CD14-positive monocyte (primary cell): Measurements from ENCODE around the gene GAGE12G. TPM values are rescaled to one million over a fixed set of nuclear protein-coding genes. Genes with fewer than 3 reads are reported as not detected.

Source experiments
- DNase-seq, 3 donors: peaks; one replicate each; pipeline ENCODE4 v3.0.0-alpha.2; 2011 to 2022
- H2AFZ ChIP-seq: 2 replicates; pipeline ENCODE4 v1.6.0; 2012; ENCODE audit warnings: mild to moderate bottlenecking, low read depth, low read length, inconsistent platforms; ENCODE audit not compliant: insufficient read depth, poor library complexity, severe bottlenecking
- H3K27ac ChIP-seq, 2 donors: 1 replicate in 1 of 2; 2 replicates in 1 of 2; pipeline ENCODE4 v1.5.1; 2012 to 2013; ENCODE audit warnings: low read length in 2 of 2, control low read depth in 1 of 2, inconsistent platforms in 1 of 2, low read depth in 1 of 2, mild to moderate bottlenecking in 1 of 2
- H3K27me3 ChIP-seq, 2 donors: one replicate each; pipeline versions ENCODE4 v1.6.0 to v1.6.1; 2011 to 2013; ENCODE audit warnings: low read length in 2 of 2; ENCODE audit not compliant: control insufficient read depth in 2 of 2, insufficient read depth in 2 of 2
- H3K36me3 ChIP-seq, 2 donors: replicated peaks in 1 of 2; 1 replicate in 1 of 2; 2 replicates in 1 of 2; pipeline versions ENCODE4 v1.5.1 to v1.6.1; 2012 to 2013; ENCODE audit warnings: low read length in 2 of 2, control low read depth in 1 of 2, inconsistent platforms in 1 of 2, mild to moderate bottlenecking in 1 of 2; ENCODE audit not compliant: insufficient read depth in 2 of 2, control insufficient read depth in 1 of 2
- H3K4me1 ChIP-seq, 2 donors: 1 replicate in 1 of 2; 2 replicates in 1 of 2; pipeline versions ENCODE4 v1.5.1 to v1.6.1; 2012 to 2013; ENCODE audit warnings: low read length in 2 of 2, control low read depth in 1 of 2, inconsistent platforms in 1 of 2, mild to moderate bottlenecking in 1 of 2, moderate library complexity in 1 of 2; ENCODE audit not compliant: insufficient read depth in 2 of 2, control insufficient read depth in 1 of 2
- H3K4me2 ChIP-seq: replicated peaks from 2 replicates; pipeline ENCODE3; 2012; ENCODE audit warnings: low read length, moderate library complexity, mild to moderate bottlenecking; ENCODE audit not compliant: poor library complexity, severe bottlenecking; ENCODE audit errors: extremely low read depth
- H3K4me3 ChIP-seq, 3 experiments: fragments of 200-600 bp in 1 of 3; sonication (generic) in 1 of 3; replicated peaks in 1 of 3; 1 replicate in 2 of 3; 2 replicates in 1 of 3; pipeline ENCODE4 v1.5.1; 2011 to 2013; ENCODE audit warnings: low read length in 3 of 3, mild to moderate bottlenecking in 3 of 3, control low read depth in 2 of 3, low read depth in 2 of 3, inconsistent platforms in 1 of 3, moderate library complexity in 1 of 3
- H3K79me2 ChIP-seq: 2 replicates; pipeline ENCODE4 v1.6.0; 2012; ENCODE audit warnings: mild to moderate bottlenecking, control low read depth, inconsistent platforms, low read length, moderate library complexity; ENCODE audit not compliant: insufficient read depth
- H3K9ac ChIP-seq: 2 replicates; pipeline ENCODE4 v1.6.0; 2017; ENCODE audit warnings: low read length, mild to moderate bottlenecking; ENCODE audit not compliant: insufficient read depth, poor library complexity, severe bottlenecking
- H3K9me3 ChIP-seq, 2 donors: replicated peaks in 1 of 2; 1 replicate in 1 of 2; 2 replicates in 1 of 2; pipeline versions ENCODE4 v1.5.1 to v1.6.1; 2012 to 2013; ENCODE audit warnings: low read length in 2 of 2, control low read depth in 1 of 2; ENCODE audit not compliant: control insufficient read depth in 1 of 2, insufficient read depth in 1 of 2
- H4K20me1 ChIP-seq: 2 replicates; pipeline ENCODE4 v1.6.0; 2012; ENCODE audit warnings: mild to moderate bottlenecking, low read length, control low read depth, moderate library complexity; ENCODE audit not compliant: insufficient read depth
- H3K27ac Mint-ChIP-seq, 7 donors: one replicate each; pipeline ENCODE4 v1.8.0; 2020; ENCODE audit warnings: mild to moderate bottlenecking in 7 of 7, mixed read lengths in 7 of 7, moderate library complexity in 6 of 7, inconsistent platforms in 2 of 7
- H3K27me3 Mint-ChIP-seq, 3 donors: one replicate each; pipeline ENCODE4 v1.8.0; 2021 to 2022; ENCODE audit warnings: low read depth in 3 of 3, mild to moderate bottlenecking in 3 of 3, mixed read lengths in 3 of 3, moderate library complexity in 3 of 3, inconsistent platforms in 1 of 3
- H3K36me3 Mint-ChIP-seq, 2 donors: one replicate each; pipeline ENCODE4 v1.8.0; 2020; ENCODE audit warnings: mixed read lengths in 2 of 2, inconsistent platforms in 1 of 2, mild to moderate bottlenecking in 1 of 2
- H3K4me1 Mint-ChIP-seq: one replicate; pipeline ENCODE4 v1.8.0; 2020; ENCODE audit warnings: mild to moderate bottlenecking, mixed read lengths
- H3K4me3 Mint-ChIP-seq, 2 donors: one replicate each; pipeline ENCODE4 v1.8.0; 2020; ENCODE audit warnings: mild to moderate bottlenecking in 2 of 2, mixed read lengths in 2 of 2, moderate library complexity in 1 of 2
- H3K9me3 Mint-ChIP-seq, 7 donors: one replicate each; pipeline ENCODE4 v1.8.0; 2020 to 2022; ENCODE audit warnings: mixed read lengths in 7 of 7, mild to moderate bottlenecking in 6 of 7, moderate library complexity in 6 of 7, inconsistent platforms in 2 of 7
- CTCF ChIP-seq: fragments of 200-600 bp; IDR thresholded peaks from one replicate; pipeline ENCODE4 v1.8.0; 2022; ENCODE audit warnings: antibody characterized with exemption, mild to moderate bottlenecking
- WGBS: methylation state at CpG from one replicate; pipeline ENCODE4 v1.1.5; 2013; ENCODE audit warnings: missing lambda C conversion rate; ENCODE audit not compliant: insufficient coverage; 5-methylcytosine and 5-hydroxymethylcytosine counted together
- intact Hi-C, 2 donors: fragments of 100-400 bp; cut with micrococcal nuclease; formaldehyde crosslinking; loops; one replicate each; pipeline versions ENCODE4 v1.15.0 to v1.15.1; 2023
- polyA plus RNA-seq, 3 donors: library from polyadenylated mRNA; depleted of rRNA in 1 of 3; unstranded in 2 of 3; stranded (reverse) in 1 of 3; fragments of 300-500 nt in 2 of 3; fragments of >200 nt in 1 of 3; fragmentation: Illumina TruSeq in 2 of 3; gene quantifications; 1 replicate in 2 of 3; 2 replicates in 1 of 3; pipeline ENCODE4 v1.2.3, GENCODE V29; 2012 to 2021
- small RNA-seq: library from RNA; depleted of rRNA; stranded (forward); fragments of <200 nt; gene quantifications from one replicate; pipeline ENCODE3, GENCODE V24; 2012; ENCODE audit warnings: low read depth; ENCODE audit not compliant: insufficient read length

The GAGE12G gene
- polyA plus RNA-seq, 3 donors, result not detected

GRCh38 chrX:49610718-49611310, 40.6 kb downstream of the GAGE12G start:
- Histone ChIP-seq H3K27me3 (no peaks in the 10 kb centered on the region), H3K4me3 (no peak overlapping the region), H3K27ac (no peak overlapping the region), H3K36me3 (no peaks in the 10 kb centered on the region), H2AFZ (no peak overlapping the region), H3K79me2 (no peaks in the 10 kb centered on the region), H3K9ac (no peak overlapping the region), H3K4me2 (no peak overlapping the region), H3K9me3 (no peaks in the 10 kb centered on the region), H3K4me1 (no peaks in the 10 kb centered on the region), H4K20me1 (no peaks in the 10 kb centered on the region)
- H3K36me3 Mint-ChIP-seq, result no peaks in the 10 kb centered on the region
- 60% methylated on average over 4 of the region's 7 CpGs for WGBS
- H3K4me1 Mint-ChIP-seq, result no peaks in the 10 kb centered on the region
- peaks cover 0 to 5% (median 5%) of the 10 kb centered on the region in 3 donors for H3K27me3 Mint-ChIP-seq
- intact Hi-C loops, result no loop called here
- peaks cover 0 to 3% (median 0%) of the 10 kb centered on the region in 7 donors for H3K9me3 Mint-ChIP-seq
- TF ChIP-seq CTCF, result no peak
- no peak overlapping the region for H3K27ac Mint-ChIP-seq
- no peak overlapping the region for H3K4me3 Mint-ChIP-seq
- no peak for DNase-seq

GRCh38 chrX:49618574-49618973, 48.4 kb downstream of the GAGE12G start:
- peaks cover 0 to 4% (median 3%) of the 10 kb centered on the region in 7 donors for H3K9me3 Mint-ChIP-seq
- peaks cover 1 to 4% (median 3%) of the 10 kb centered on the region in 3 donors for H3K27me3 Mint-ChIP-seq
- Histone ChIP-seq H4K20me1 (no peaks in the 10 kb centered on the region), H3K27me3 (no peaks in the 10 kb centered on the region), H3K9ac (no peak overlapping the region), H3K4me2 (no peak overlapping the region), H3K79me2 (no peaks in the 10 kb centered on the region), H3K27ac (no peak overlapping the region), H3K4me3 (no peak overlapping the region), H3K36me3 (no peaks in the 10 kb centered on the region), H3K9me3 (no peaks in the 10 kb centered on the region), H2AFZ (no peak overlapping the region), H3K4me1 (no peaks in the 10 kb centered on the region)
- no peaks in the 10 kb centered on the region for H3K36me3 Mint-ChIP-seq
- H3K4me3 Mint-ChIP-seq, result no peak overlapping the region
- DNase-seq, result no peak
- intact Hi-C loops, result no loop called here
- 100% methylated on average over 1 of the region's 2 CpGs for WGBS
- no peak for TF ChIP-seq CTCF
- no peaks in the 10 kb centered on the region for H3K4me1 Mint-ChIP-seq
- no peak overlapping the region for H3K27ac Mint-ChIP-seq

Small RNA genes within 50 kb of the gene (small RNA-seq; reads per million reads assigned to genes)
- gene GAGE12B, result not detected

Other genes starting within 250 kb of the GAGE12G start
- gene GAGE12J, start 248.4 kb upstream of the GAGE12G start, polyA plus RNA-seq, result not detected
- not detected for gene GAGE13, start 238.8 kb upstream of the GAGE12G start, polyA plus RNA-seq
- not detected for gene GAGE12C, start 38.2 kb upstream of the GAGE12G start, polyA plus RNA-seq
- not detected for gene GAGE12D, start 28.7 kb upstream of the GAGE12G start, polyA plus RNA-seq
- not detected for gene GAGE12E, start 19.1 kb upstream of the GAGE12G start, polyA plus RNA-seq
- not detected for gene GAGE12F, start 9.6 kb upstream of the GAGE12G start, polyA plus RNA-seq
- not detected for gene GAGE12H, start 9.5 kb downstream of the GAGE12G start, polyA plus RNA-seq
- not detected for gene GAGE2A, start 19.1 kb downstream of the GAGE12G start, polyA plus RNA-seq
- not detected for gene GAGE1, start 28.6 kb downstream of the GAGE12G start, polyA plus RNA-seq
- gene PAGE1, start 125.6 kb downstream of the GAGE12G start, polyA plus RNA-seq, result not detected